ENCODE data around the gene MANBA.

The MANBA gene

GRCh38 chr4:102692474-102692873 is 68.3 kb downstream of the MANBA start:
- no peaks in the 10 kb centered on the region for H3K27me3 ChIP-seq (ENCODE audit: insufficient read depth, low read depth)
- H3K79me2 ChIP-seq (ENCODE audit: insufficient read depth, low read depth): no peaks in the 10 kb centered on the region
- H3K4me2 ChIP-seq: no peak overlapping the region
- no peak overlapping the region for H2AFZ ChIP-seq (ENCODE audit: low read depth)
- no peak overlapping the region for H3K4me3 ChIP-seq (IDR thresholded peaks at IDR 0.05; ENCODE audit: insufficient read depth, low read depth, low read length)
- no peaks in the 10 kb centered on the region for H3K36me3 ChIP-seq (ENCODE audit: insufficient read depth)
- H3K9ac ChIP-seq: no peak overlapping the region
- no peak overlapping the region for H3K27ac ChIP-seq
- TF ChIP-seq CTCF (conservative IDR thresholded peaks at IDR 0.05; ENCODE audit: low read depth, low read length): no peak
- no peaks in the 10 kb centered on the region for H3K4me1 ChIP-seq (ENCODE audit: low read depth, poor library complexity, severe bottlenecking)
- H4K20me1 ChIP-seq (ENCODE audit: insufficient read depth): no peaks in the 10 kb centered on the region

GRCh38 chr4:102687982-102688433 is 72.8 kb downstream of the MANBA start:
- H2AFZ ChIP-seq (ENCODE audit: low read depth): no peak overlapping the region
- H3K79me2 ChIP-seq (ENCODE audit: insufficient read depth, low read depth): no peaks in the 10 kb centered on the region
- no peak overlapping the region for H3K27ac ChIP-seq
- H3K36me3 ChIP-seq (ENCODE audit: insufficient read depth): no peaks in the 10 kb centered on the region
- H3K4me3 ChIP-seq (IDR thresholded peaks at IDR 0.05; ENCODE audit: insufficient read depth, low read depth, low read length): no peak overlapping the region
- peaks cover 19% of the 10 kb centered on the region for H3K4me1 ChIP-seq (ENCODE audit: low read depth, poor library complexity, severe bottlenecking)
- H3K4me2 ChIP-seq: no peak overlapping the region
- no peak for TF ChIP-seq CTCF (conservative IDR thresholded peaks at IDR 0.05; ENCODE audit: low read depth, low read length)
- H3K9ac ChIP-seq: no peak overlapping the region
- H4K20me1 ChIP-seq (ENCODE audit: insufficient read depth): no peaks in the 10 kb centered on the region
- H3K27me3 ChIP-seq (ENCODE audit: insufficient read depth, low read depth): no peaks in the 10 kb centered on the region

- Histone ChIP-seq H2AFZ (ENCODE audit: low read depth) (no peak overlapping the region), H3K27ac (no peak overlapping the region), H4K20me1 (ENCODE audit: insufficient read depth) (no peaks in the 10 kb centered on the region), H3K4me3 (IDR thresholded peaks at IDR 0.05; ENCODE audit: insufficient read depth, low read depth, low read length) (no peak overlapping the region), H3K36me3 (ENCODE audit: insufficient read depth) (no peaks in the 10 kb centered on the region), H3K27me3 (ENCODE audit: insufficient read depth, low read depth) (no peaks in the 10 kb centered on the region), H3K9ac (no peak overlapping the region), H3K4me1 (ENCODE audit: low read depth, poor library complexity, severe bottlenecking) (peaks cover 19% of the 10 kb centered on the region), H3K79me2 (ENCODE audit: insufficient read depth, low read depth) (no peaks in the 10 kb centered on the region), H3K4me2 (no peak overlapping the region)
- no peak for TF ChIP-seq CTCF (conservative IDR thresholded peaks at IDR 0.05; ENCODE audit: low read depth, low read length)
Measured at GRCh38 chr4:102687373-102687981, 73.3 kb downstream of the MANBA start.

GRCh38 chr4:102685768-102686167 is 75.0 kb downstream of the MANBA start:
- Histone ChIP-seq H3K9ac (no peak overlapping the region), H3K27me3 (ENCODE audit: insufficient read depth, low read depth) (no peaks in the 10 kb centered on the region), H4K20me1 (ENCODE audit: insufficient read depth) (no peaks in the 10 kb centered on the region), H3K4me3 (IDR thresholded peaks at IDR 0.05; ENCODE audit: insufficient read depth, low read depth, low read length) (no peak overlapping the region), H2AFZ (ENCODE audit: low read depth) (no peak overlapping the region), H3K4me1 (ENCODE audit: low read depth, poor library complexity, severe bottlenecking) (peaks cover 19% of the 10 kb centered on the region), H3K36me3 (ENCODE audit: insufficient read depth) (no peaks in the 10 kb centered on the region), H3K79me2 (ENCODE audit: insufficient read depth, low read depth) (no peaks in the 10 kb centered on the region), H3K27ac (no peak overlapping the region), H3K4me2 (no peak overlapping the region)
- TF ChIP-seq CTCF (conservative IDR thresholded peaks at IDR 0.05; ENCODE audit: low read depth, low read length): no peak
